IMR-90 (cell line): ENCODE data around the gene NPAS3. TPM values are rescaled to one million over a fixed set of nuclear protein-coding genes. Genes with fewer than 3 reads are reported as not detected.

Experiments
- ATAC-seq: fragments of 200-7000 bp; cut with Tn5 transposase; 2 replicates; pipeline ENCODE4 v1.9.1; 2020; ENCODE audit warnings: low read depth, mild to moderate bottlenecking, moderate library complexity
- BruUV-seq: library from RNA; stranded (reverse); fragments of 400-500 nt; replicated peaks from 2 replicates; lab custom pipeline; 2021; lab: Mats Ljungman, UMichigan
- CTCF ChIA-PET: fragments of 300-600 bp; formaldehyde crosslinking; extraction: SDS; loops from one replicate; lab custom pipeline; 2021; ENCODE audit warnings: antibody characterized with exemption; lab: Yijun Ruan, JAX
- POLR2A ChIA-PET: fragments of 300-600 bp; sonication (Branson Sonifier 250); formaldehyde crosslinking; loops from one replicate; lab custom pipeline; 2022; ENCODE audit warnings: antibody characterized with exemption; ENCODE audit not compliant: unreplicated experiment; lab: Charles Lee
- DNase-seq: peaks from one replicate; pipeline ENCODE4 v3.0.0; 2013
- H2AFZ ChIP-seq: replicated peaks from 2 replicates; pipeline ENCODE3; 2013; ENCODE audit warnings: low read length, mild to moderate bottlenecking; ENCODE audit not compliant: poor library complexity
- H2AK5ac ChIP-seq: 2 replicates; pipeline ENCODE4 v1.6.1; 2013; ENCODE audit warnings: low read depth, low read length, inconsistent platforms
- H2AK9ac ChIP-seq: replicated peaks from 2 replicates; pipeline ENCODE3; 2013; ENCODE audit warnings: mild to moderate bottlenecking, low read depth, low read length, moderate library complexity; ENCODE audit not compliant: poor library complexity
- H2BK120ac ChIP-seq: 2 replicates; pipeline ENCODE4 v1.6.1; 2013; ENCODE audit warnings: low read depth, low read length, inconsistent platforms
- H2BK15ac ChIP-seq: 3 replicates; pipeline ENCODE4 v1.6.1; 2013; ENCODE audit warnings: low read depth, low read length, inconsistent platforms
- H2BK20ac ChIP-seq: 2 replicates; pipeline ENCODE4 v1.6.1; 2013; ENCODE audit warnings: low read depth, mild to moderate bottlenecking, inconsistent platforms, low read length, moderate library complexity
- H2BK5ac ChIP-seq: 2 replicates; pipeline ENCODE4 v1.6.1; 2013; ENCODE audit warnings: mild to moderate bottlenecking, low read depth, low read length, inconsistent platforms; ENCODE audit not compliant: poor library complexity, severe bottlenecking
- H3K14ac ChIP-seq: replicated peaks from 2 replicates; pipeline ENCODE4 v1.6.1; 2013; ENCODE audit warnings: low read depth, low read length, inconsistent platforms
- H3K18ac ChIP-seq: 2 replicates; pipeline ENCODE4 v1.6.1; 2013; ENCODE audit warnings: low read depth, low read length, control low read depth
- H3K23ac ChIP-seq: 2 replicates; pipeline ENCODE4 v1.6.1; 2013; ENCODE audit warnings: low read depth, low read length, inconsistent platforms
- H3K27ac ChIP-seq: 2 replicates; pipeline ENCODE4 v1.5.1; 2013; ENCODE audit warnings: mild to moderate bottlenecking, control low read depth, low read length; ENCODE audit not compliant: insufficient read depth
- H3K27me3 ChIP-seq: 2 replicates; pipeline ENCODE4 v1.6.1; 2013; ENCODE audit warnings: low read length; ENCODE audit not compliant: control insufficient read depth, insufficient read depth
- H3K36me3 ChIP-seq: 2 replicates; pipeline ENCODE4 v1.6.1; 2013; ENCODE audit warnings: low read length, mixed read lengths; ENCODE audit not compliant: control insufficient read depth, insufficient read depth
- H3K4ac ChIP-seq: 2 replicates; pipeline ENCODE4 v1.6.1; 2013; ENCODE audit warnings: low read depth, low read length, inconsistent platforms
- H3K4me1 ChIP-seq: 2 replicates; pipeline ENCODE4 v1.6.1; 2013; ENCODE audit warnings: low read length, mixed read lengths; ENCODE audit not compliant: control insufficient read depth, insufficient read depth
- H3K4me2 ChIP-seq: 2 replicates; pipeline ENCODE4 v1.6.1; 2013; ENCODE audit warnings: low read depth, mild to moderate bottlenecking, control low read depth, low read length, moderate library complexity
- H3K4me3 ChIP-seq: 2 replicates; pipeline ENCODE4 v1.5.1; 2013; ENCODE audit warnings: low read depth, mild to moderate bottlenecking, control low read depth, low read length, moderate library complexity; ENCODE audit not compliant: insufficient read depth
- H3K56ac ChIP-seq: 2 replicates; pipeline ENCODE4 v1.6.1; 2013; ENCODE audit warnings: low read length, inconsistent platforms; ENCODE audit not compliant: insufficient read depth; ENCODE audit errors: extremely low read depth
- H3K79me1 ChIP-seq, 2 experiments: 2 replicates each; pipeline ENCODE4 v1.6.1; 2013; ENCODE audit warnings: low read length in 2 of 2, inconsistent platforms in 1 of 2, low read depth in 1 of 2
- H3K9ac ChIP-seq: 2 replicates; pipeline ENCODE4 v1.6.1; 2013; ENCODE audit warnings: low read depth, low read length, control low read depth
- H3K9me1 ChIP-seq: 2 replicates; pipeline ENCODE4 v1.6.1; 2013; ENCODE audit warnings: low read length, inconsistent platforms; ENCODE audit not compliant: insufficient read depth
- H3K9me3 ChIP-seq: 2 replicates; pipeline ENCODE4 v1.6.1; 2013; ENCODE audit warnings: low read length; ENCODE audit not compliant: control insufficient read depth, insufficient read depth
- H4K20me1 ChIP-seq: 2 replicates; pipeline ENCODE4 v1.6.1; 2013; ENCODE audit warnings: low read length, inconsistent platforms; ENCODE audit not compliant: insufficient read depth
- H4K5ac ChIP-seq: 2 replicates; pipeline ENCODE4 v1.6.1; 2013; ENCODE audit warnings: mild to moderate bottlenecking, low read depth, low read length, control low read depth
- H4K8ac ChIP-seq, 2 experiments: 2 replicates each; pipeline ENCODE4 v1.6.1; 2013; ENCODE audit warnings: low read depth in 2 of 2, low read length in 2 of 2, control low read depth in 1 of 2, inconsistent platforms in 1 of 2
- H4K91ac ChIP-seq: 2 replicates; pipeline ENCODE4 v1.6.1; 2013; ENCODE audit warnings: low read depth, low read length, inconsistent platforms; ENCODE audit not compliant: insufficient read depth
- BHLHE40 ChIP-seq: fragments of 150-350 bp; IDR thresholded peaks from 2 replicates; pipeline ENCODE4 v1.6.1; 2016; ENCODE audit warnings: mild to moderate bottlenecking, low read depth, low read length
- CEBPB ChIP-seq: IDR thresholded peaks from 2 replicates; pipeline ENCODE4 v1.6.1; 2012; ENCODE audit warnings: low read depth, low read length, improper control_type of control experiment
- CHD1 ChIP-seq: IDR thresholded peaks from 2 replicates; pipeline ENCODE4 v1.6.1; 2012; ENCODE audit warnings: low read depth, low read length, improper control_type of control experiment
- CTCF ChIP-seq: conservative IDR thresholded peaks from 2 replicates; pipeline ENCODE4 v1.5.1; 2012; ENCODE audit warnings: mild to moderate bottlenecking, low read depth, low read length, improper control_type of control experiment
- FOS ChIP-seq: fragments of 150-350 bp; IDR thresholded peaks from 2 replicates; pipeline ENCODE4 v1.6.1; 2016; ENCODE audit warnings: low read depth, low read length
- MAZ ChIP-seq: IDR thresholded peaks from 2 replicates; pipeline ENCODE4 v1.6.1; 2012; ENCODE audit warnings: low read depth, mild to moderate bottlenecking, low read length, improper control_type of control experiment, moderate library complexity, borderline replicate concordance
- MXI1 ChIP-seq: IDR thresholded peaks from 2 replicates; pipeline ENCODE4 v1.6.1; 2012; ENCODE audit warnings: low read depth, mild to moderate bottlenecking, low read length, moderate library complexity, borderline replicate concordance
- POLR2A ChIP-seq: IDR thresholded peaks from 2 replicates; pipeline ENCODE4 v1.6.1; 2012; ENCODE audit warnings: mild to moderate bottlenecking, low read depth, low read length
- RAD21 ChIP-seq: IDR thresholded peaks from 2 replicates; pipeline ENCODE4 v1.6.1; 2012; ENCODE audit warnings: low read length, improper control_type of control experiment
- WGBS, 2 experiments: methylation state at CpG; one replicate each; pipeline versions ENCODE4 v1.1.5 to v1.1.7; 2013; ENCODE audit warnings: missing lambda C conversion rate in 2 of 2; ENCODE audit not compliant: insufficient read length in 1 of 2; ENCODE audit errors: extremely low coverage in 2 of 2; 5-methylcytosine and 5-hydroxymethylcytosine counted together
- dilution Hi-C: fragments of 300-500 bp; cut with HindIII; formaldehyde crosslinking; loops from one replicate; pipeline ENCODE4 v1.14.3; 2018; ENCODE audit warnings: low sequenced_read_pairs; ENCODE audit not compliant: unreplicated experiment
- in situ Hi-C: fragments of 300-500 bp; cut with MboI; formaldehyde crosslinking; loops from 3 replicates; pipeline ENCODE4 v1.14.3; 2019; ENCODE audit warnings: low sequenced_read_pairs, inconsistent platforms, mixed read lengths
- intact Hi-C: fragments of 100-400 bp; cut with micrococcal nuclease; formaldehyde crosslinking; loops from 2 replicates; pipeline ENCODE4 v1.10.0; 2022
- polyA plus RNA-seq, 3 experiments: library from polyadenylated mRNA; depleted of rRNA; stranded (reverse); fragments of >200 nt; gene quantifications; 2 replicates each; pipeline ENCODE4 v1.2.3, GENCODE V29; 2012; ENCODE audit warnings: low replicate concordance in 1 of 3
- total RNA-seq: library from RNA; depleted of rRNA; stranded (reverse); fragments of >200 nt; gene quantifications from 2 replicates; pipeline ENCODE4 v1.2.3, GENCODE V29; 2012
- TF ChIP-seq, protein P1 (sequence below): fragments of 150-350 bp; IDR thresholded peaks from 2 replicates; pipeline ENCODE4 v1.6.1; 2016; ENCODE audit warnings: low read depth, mild to moderate bottlenecking, low read length, moderate library complexity, borderline replicate concordance

Gene NPAS3
- total and polyA plus RNA-seq, 2 of the 4 experiments (the other 2 are of a cell fraction) = not detected

GRCh38 chr14:33636716-33637115, 698.0 kb downstream of the NPAS3 start:
- Histone ChIP-seq H3K27ac (no peak overlapping the region), H3K79me1 (no peaks in the 10 kb centered on the region), H2AFZ (no peak overlapping the region), H4K8ac (no peak overlapping the region), H3K4me1 (no peaks in the 10 kb centered on the region), H3K4ac (no peak overlapping the region), H3K9me3 (no peaks in the 10 kb centered on the region), H2AK5ac (no peak overlapping the region), H3K23ac (no peak overlapping the region), H3K27me3 (no peaks in the 10 kb centered on the region), H3K4me2 (no peak overlapping the region), H2BK5ac (no peak overlapping the region), H3K36me3 (no peaks in the 10 kb centered on the region), H2BK20ac (no peak overlapping the region), H3K56ac (no peak overlapping the region), H4K91ac (no peak overlapping the region), H3K18ac (no peak overlapping the region), H2AK9ac (no peak overlapping the region), H4K5ac (no peak overlapping the region), H4K20me1 (no peaks in the 10 kb centered on the region), H3K4me3 (no peak overlapping the region), H3K9me1 (no peaks in the 10 kb centered on the region), H2BK120ac (no peak overlapping the region), H2BK15ac (no peak overlapping the region), H3K14ac (no peak overlapping the region), H3K9ac (no peak overlapping the region)
- ChIA-PET POLR2A (no interaction called here), CTCF (no interaction called here)
- in situ Hi-C loops = no loop called here
- TF ChIP-seq FOS = no peak
- no peak for TF ChIP-seq MAZ
- no peak for TF ChIP-seq CEBPB
- TF ChIP-seq, protein P1, sequence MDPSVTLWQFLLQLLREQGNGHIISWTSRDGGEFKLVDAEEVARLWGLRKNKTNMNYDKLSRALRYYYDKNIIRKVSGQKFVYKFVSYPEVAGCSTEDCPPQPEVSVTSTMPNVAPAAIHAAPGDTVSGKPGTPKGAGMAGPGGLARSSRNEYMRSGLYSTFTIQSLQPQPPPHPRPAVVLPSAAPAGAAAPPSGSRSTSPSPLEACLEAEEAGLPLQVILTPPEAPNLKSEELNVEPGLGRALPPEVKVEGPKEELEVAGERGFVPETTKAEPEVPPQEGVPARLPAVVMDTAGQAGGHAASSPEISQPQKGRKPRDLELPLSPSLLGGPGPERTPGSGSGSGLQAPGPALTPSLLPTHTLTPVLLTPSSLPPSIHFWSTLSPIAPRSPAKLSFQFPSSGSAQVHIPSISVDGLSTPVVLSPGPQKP = no peak
- no peak for TF ChIP-seq CHD1
- TF ChIP-seq POLR2A = no peak
- TF ChIP-seq CTCF = no peak
- no peak for TF ChIP-seq BHLHE40
- no peak for TF ChIP-seq RAD21
- no peak for TF ChIP-seq MXI1
- dilution Hi-C loops = no loop called here
- WGBS, 2 experiments = 58% methylated on average over 2 of the region's 4 CpGs; no CpG with 5 or more reads in 1 of the 2 experiments
- DNase-seq (no peak), ATAC-seq (no peak)
- BruUV-seq = no TSS peak
- intact Hi-C loops = no loop called here
